ENCODE measurements around the gene CRELD2.

The CRELD2 gene

GRCh38 chr22:49910229-49911155 lies 7.9 kb upstream of the CRELD2 start:
- DNase-seq (ENCODE audit: low spot score) (no peak), FAIRE-seq (no peak)

- FAIRE-seq (no peak), DNase-seq (ENCODE audit: low spot score) (no peak)
These were observed 6.4 kb upstream of the CRELD2 start for GRCh38 chr22:49911881-49912625.

- no peak for DNase-seq (ENCODE audit: low spot score)
- FAIRE-seq = no peak
These were observed 5.4 kb upstream of the CRELD2 start for GRCh38 chr22:49913026-49913425.

GRCh38 chr22:49913446-49913845 lies 5.0 kb upstream of the CRELD2 start:
- FAIRE-seq (no peak), DNase-seq (ENCODE audit: low spot score) (no peak)

- no peak for FAIRE-seq
- DNase-seq (ENCODE audit: low spot score) = no peak
These were observed 4.2 kb upstream of the CRELD2 start for GRCh38 chr22:49914256-49914655.

GRCh38 chr22:49915610-49916009 lies 2.8 kb upstream of the CRELD2 start:
- no peak for FAIRE-seq
- DNase-seq (ENCODE audit: low spot score) = no peak

- DNase-seq (ENCODE audit: low spot score) (no peak), FAIRE-seq (no peak)
These were observed 1.6 kb upstream of the CRELD2 start for GRCh38 chr22:49916831-49917230.

GRCh38 chr22:49918911-49919881 lies 762 bp downstream of the CRELD2 start:
- DNase-seq (ENCODE audit: low spot score) (no peak), FAIRE-seq (peak; percentile 30)

- FAIRE-seq = peak; percentile 90
- DNase-seq (ENCODE audit: low spot score) = no peak
These were observed 2.4 kb downstream of the CRELD2 start for GRCh38 chr22:49920859-49921258.

GRCh38 chr22:49921508-49922278 lies 3.3 kb downstream of the CRELD2 start:
- FAIRE-seq = peak; percentile 17
- no peak for DNase-seq (ENCODE audit: low spot score)

- FAIRE-seq = no peak
- DNase-seq (ENCODE audit: low spot score) = no peak
These were observed 4.0 kb downstream of the CRELD2 start for GRCh38 chr22:49922484-49922883.

- DNase-seq (ENCODE audit: low spot score) = no peak
- no peak for FAIRE-seq
These were observed 4.5 kb downstream of the CRELD2 start for GRCh38 chr22:49922926-49923325.

- FAIRE-seq = no peak
- no peak for DNase-seq (ENCODE audit: low spot score)
These were observed 5.0 kb downstream of the CRELD2 start for GRCh38 chr22:49923445-49923844.

- DNase-seq (ENCODE audit: low spot score) (no peak), FAIRE-seq (no peak)
These were observed 5.8 kb downstream of the CRELD2 start for GRCh38 chr22:49924113-49924833.

GRCh38 chr22:49925525-49926128 lies 7.2 kb downstream of the CRELD2 start:
- FAIRE-seq (no peak), DNase-seq (ENCODE audit: low spot score) (no peak)

- DNase-seq (ENCODE audit: low spot score) = no peak
- FAIRE-seq = no peak
These were observed 8.5 kb downstream of the CRELD2 start for GRCh38 chr22:49926916-49927315.

GRCh38 chr22:49927483-49928184 lies 9.2 kb downstream of the CRELD2 start:
- DNase-seq (ENCODE audit: low spot score) = no peak
- no peak for FAIRE-seq

GRCh38 chr22:49928185-49928495 lies 9.7 kb downstream of the CRELD2 start:
- FAIRE-seq = no peak
- no peak for DNase-seq (ENCODE audit: low spot score)

All from urothelium cell line (cell line).